Activated naive CD4-positive, alpha-beta T cell treated with anti-CD3 and anti-CD28 coated beads, Interleukin-2, amount 50 U/mL, for 24 hours (primary cell): ENCODE data around the gene ZBTB34.

Experiments used
- H3K27ac Mint-ChIP-seq: one replicate; pipeline ENCODE4 v1.8.0; 2021; ENCODE audit warnings: mild to moderate bottlenecking, mixed read lengths
- H3K27me3 Mint-ChIP-seq: one replicate; pipeline ENCODE4 v1.8.0; 2021; ENCODE audit warnings: mixed read lengths
- H3K36me3 Mint-ChIP-seq: one replicate; pipeline ENCODE4 v1.8.0; 2021; ENCODE audit warnings: mixed read lengths
- H3K4me1 Mint-ChIP-seq: one replicate; pipeline ENCODE4 v1.8.0; 2021; ENCODE audit warnings: mixed read lengths
- H3K4me3 Mint-ChIP-seq: one replicate; pipeline ENCODE4 v1.8.0; 2021; ENCODE audit warnings: mild to moderate bottlenecking, mixed read lengths
- H3K9me3 Mint-ChIP-seq: one replicate; pipeline ENCODE4 v1.8.0; 2021; ENCODE audit warnings: mixed read lengths

ZBTB34 gene

DNA sequence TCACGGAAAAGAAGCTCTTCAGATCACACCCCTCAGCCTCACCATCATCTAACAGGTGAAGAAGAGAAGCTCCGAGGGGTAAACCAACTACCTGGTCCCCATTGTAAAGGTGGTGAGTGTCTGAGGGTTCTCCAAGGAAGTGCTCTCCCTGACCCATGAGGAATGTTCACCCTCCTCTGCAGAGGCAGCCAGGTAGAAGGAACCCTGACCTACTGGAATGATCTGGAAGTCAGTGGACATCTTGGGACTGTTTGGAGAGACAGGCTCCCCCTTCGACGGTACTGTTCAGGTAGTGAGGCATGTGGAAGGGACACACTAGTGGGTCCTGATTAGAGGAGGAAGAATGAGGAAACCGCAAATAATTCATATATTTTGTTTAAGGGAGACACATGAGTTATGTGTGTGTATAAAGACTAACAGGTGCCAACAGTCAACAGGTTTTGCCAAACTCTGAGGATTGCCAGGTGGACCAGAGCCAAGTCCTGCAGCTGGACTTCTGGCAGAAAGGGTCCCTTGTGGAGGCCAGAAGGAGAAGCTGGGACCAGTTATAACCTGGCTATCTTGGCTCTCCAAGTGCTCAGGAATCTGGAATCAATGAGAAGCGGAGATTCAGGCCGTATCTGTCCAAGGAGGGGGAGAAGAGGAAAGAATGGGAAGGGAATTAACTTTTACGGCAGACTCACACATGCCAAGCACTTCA lies 3.0 kb upstream of the ZBTB34 start:
- H3K4me1 Mint-ChIP-seq, result peaks cover 12% of the 10 kb centered on the region
- H3K36me3 Mint-ChIP-seq, result no peaks in the 10 kb centered on the region
- H3K9me3 Mint-ChIP-seq, result no peaks in the 10 kb centered on the region
- H3K27ac Mint-ChIP-seq, result no peak overlapping the region
- peaks cover 6% of the 10 kb centered on the region for H3K27me3 Mint-ChIP-seq
- H3K4me3 Mint-ChIP-seq, result no peak overlapping the region

DNA sequence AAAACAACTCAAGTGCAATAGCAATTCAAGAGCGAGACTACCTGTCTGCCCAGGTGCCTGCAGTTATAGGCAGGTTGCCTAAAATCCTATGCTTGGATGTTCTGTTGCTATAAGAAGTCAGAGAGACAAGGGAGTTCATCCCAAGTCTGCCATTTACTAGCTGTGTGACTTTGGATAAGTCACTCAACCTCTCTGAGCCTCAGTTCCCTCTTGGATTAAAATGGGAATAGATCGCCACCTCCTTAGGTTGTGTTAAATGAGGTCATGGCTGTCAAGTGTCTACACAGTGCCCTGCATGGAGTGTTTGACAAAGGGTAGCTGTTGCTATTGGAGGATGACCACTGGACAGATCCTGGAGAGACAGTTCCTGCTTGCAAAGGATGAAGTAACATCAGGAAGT lies 1.3 kb upstream of the ZBTB34 start:
- Mint-ChIP-seq H3K4me1 (peaks cover 22% of the 10 kb centered on the region), H3K36me3 (no peaks in the 10 kb centered on the region), H3K4me3 (peak overlapping the region; percentile 85), H3K27ac (peak overlapping the region; percentile 51), H3K9me3 (no peaks in the 10 kb centered on the region), H3K27me3 (no peaks in the 10 kb centered on the region)

DNA sequence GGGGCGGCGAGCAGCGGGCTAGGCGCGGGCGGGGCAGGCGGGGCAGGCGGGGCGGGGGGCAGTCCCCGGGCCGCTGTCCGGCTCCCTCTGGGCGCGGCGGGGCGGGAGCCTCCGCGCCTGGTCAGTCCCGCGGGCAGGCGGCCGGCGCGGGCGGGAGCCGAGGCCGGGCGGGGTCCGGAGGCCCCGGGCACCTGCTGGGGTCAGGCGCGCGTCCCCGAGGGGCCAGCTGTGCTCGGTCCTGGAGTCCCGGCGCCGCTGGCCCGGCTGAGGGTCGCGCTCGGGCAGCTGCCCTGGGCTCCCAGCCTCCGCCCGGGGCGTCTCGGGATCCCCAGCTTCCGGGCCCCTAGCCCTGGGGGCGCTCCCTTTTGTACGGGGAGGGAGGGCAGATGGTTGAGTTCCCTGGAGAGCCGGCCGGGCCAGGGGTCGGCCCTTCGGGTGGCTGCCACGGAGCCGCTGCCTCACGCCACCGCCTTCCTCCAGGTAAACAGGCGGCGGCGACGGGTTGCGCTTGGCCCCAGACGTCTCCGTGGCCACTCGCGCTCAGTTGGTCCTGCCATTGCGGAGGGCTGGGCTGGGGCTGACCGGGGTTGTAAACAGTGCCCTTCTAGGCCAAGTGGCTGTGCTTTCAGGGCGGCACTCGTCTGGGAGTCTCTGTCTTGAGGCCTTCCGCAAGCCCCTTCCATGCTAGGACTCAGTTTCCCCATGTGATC lies 473 bp downstream of the ZBTB34 start:
- Mint-ChIP-seq H3K36me3 (no peaks in the 10 kb centered on the region), H3K4me3 (peak overlapping the region; percentile 86), H3K27ac (peak overlapping the region; percentile 61), H3K9me3 (no peaks in the 10 kb centered on the region), H3K27me3 (no peaks in the 10 kb centered on the region), H3K4me1 (peaks cover 30% of the 10 kb centered on the region)

DNA sequence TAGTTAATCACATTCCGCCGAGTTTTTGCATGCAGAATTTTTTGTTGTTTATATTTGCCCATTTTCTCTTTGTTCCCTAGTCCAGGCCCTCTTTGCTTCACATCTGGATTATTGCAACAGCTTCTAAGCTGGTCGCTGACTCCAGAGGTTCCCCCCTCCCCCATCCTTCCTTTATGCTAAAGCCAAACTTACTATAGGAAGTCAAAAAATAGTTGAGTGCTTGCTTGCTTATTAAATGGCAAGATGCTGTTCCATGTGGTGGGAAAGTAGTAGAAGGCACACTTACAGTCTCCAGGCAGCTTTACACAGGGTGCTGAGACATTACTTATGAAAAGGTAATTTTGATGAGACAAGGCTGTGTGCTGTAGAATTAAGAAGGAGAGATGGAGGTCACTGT lies 1.3 kb downstream of the ZBTB34 start:
- H3K36me3 Mint-ChIP-seq, result peaks cover 4% of the 10 kb centered on the region
- H3K4me3 Mint-ChIP-seq, result peak overlapping the region; percentile 86
- no peaks in the 10 kb centered on the region for H3K9me3 Mint-ChIP-seq
- no peaks in the 10 kb centered on the region for H3K27me3 Mint-ChIP-seq
- H3K27ac Mint-ChIP-seq, result peak overlapping the region; percentile 61
- H3K4me1 Mint-ChIP-seq, result peaks cover 38% of the 10 kb centered on the region

DNA sequence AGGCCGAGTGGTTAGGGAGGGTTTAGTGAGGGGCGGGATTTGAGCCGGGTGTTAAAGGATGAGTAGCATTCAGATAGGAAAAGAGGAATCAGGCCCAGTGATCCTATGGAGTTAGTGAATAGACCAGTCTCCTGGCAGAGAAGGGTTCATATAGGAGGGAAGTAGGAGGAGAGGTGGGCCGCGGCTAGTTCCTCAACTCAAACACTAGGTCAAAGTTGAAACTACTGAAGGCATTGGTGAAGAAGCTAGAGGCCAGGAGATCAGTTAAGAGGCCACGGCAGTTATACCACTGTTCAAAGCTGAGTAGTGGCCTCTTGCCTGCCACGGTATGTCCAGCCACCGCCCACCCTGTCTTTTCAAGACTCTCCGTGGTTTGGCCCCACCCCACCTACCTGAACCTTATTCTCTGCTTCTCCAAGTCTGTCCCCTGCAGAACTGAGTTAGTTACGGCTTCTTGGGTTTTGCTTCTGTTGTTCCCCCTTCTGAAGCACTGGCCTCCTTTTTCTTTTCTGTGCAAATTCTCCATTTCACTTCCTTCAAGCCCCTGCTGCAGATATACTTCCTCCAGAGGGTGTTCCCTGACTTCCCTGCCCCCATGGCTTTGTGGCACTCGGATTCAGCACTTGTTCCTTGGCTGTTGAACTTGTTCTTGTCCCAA lies 1.8 kb downstream of the ZBTB34 start:
- Mint-ChIP-seq H3K27me3 (no peaks in the 10 kb centered on the region), H3K36me3 (peaks cover 8% of the 10 kb centered on the region), H3K27ac (no peak overlapping the region), H3K9me3 (no peaks in the 10 kb centered on the region), H3K4me1 (peaks cover 43% of the 10 kb centered on the region), H3K4me3 (peak overlapping the region; percentile 86)

DNA sequence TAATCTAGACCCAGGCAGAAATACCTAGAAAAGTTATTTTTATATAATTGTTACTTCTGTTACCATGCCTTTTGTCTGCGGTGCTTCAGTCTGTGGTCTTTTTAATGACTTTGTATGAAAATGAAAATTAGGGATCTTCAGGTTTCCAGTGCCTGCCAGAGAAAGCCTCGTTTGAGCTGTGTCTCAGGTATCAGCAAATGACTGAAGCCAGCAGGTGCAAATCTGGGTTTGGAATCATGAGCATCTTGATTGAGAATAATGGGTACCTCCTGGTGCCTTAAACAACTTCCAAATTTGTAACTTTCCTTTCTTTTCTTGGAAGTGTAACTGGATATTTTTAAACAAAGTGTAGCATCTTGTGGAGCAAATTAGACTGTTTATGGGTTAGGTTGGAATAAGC lies 4.3 kb downstream of the ZBTB34 start:
- Mint-ChIP-seq H3K27ac (no peak overlapping the region), H3K4me1 (peaks cover 63% of the 10 kb centered on the region), H3K27me3 (no peaks in the 10 kb centered on the region), H3K4me3 (no peak overlapping the region), H3K9me3 (no peaks in the 10 kb centered on the region), H3K36me3 (peaks cover 8% of the 10 kb centered on the region)

DNA sequence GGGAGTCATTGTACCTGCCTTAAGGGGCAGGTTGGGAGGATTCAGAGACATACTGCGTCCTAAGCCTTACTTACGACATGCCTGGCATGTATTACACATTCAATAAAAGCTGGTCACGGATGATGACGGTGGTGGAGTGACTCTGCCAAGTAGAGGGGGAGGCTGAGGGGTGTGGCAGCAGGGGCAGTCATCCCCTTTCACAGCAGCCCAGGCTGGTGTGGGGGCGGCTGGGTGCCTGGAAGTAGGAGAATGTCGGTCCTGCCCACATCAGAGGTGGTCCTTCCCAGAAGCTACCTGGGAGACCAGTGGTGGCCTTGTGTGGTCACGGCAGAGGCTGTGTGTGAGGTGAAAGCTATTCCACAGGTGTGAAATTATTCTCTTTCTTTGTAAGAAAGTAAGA lies 8.9 kb downstream of the ZBTB34 start:
- Mint-ChIP-seq H3K27ac (no peak overlapping the region), H3K4me1 (peaks cover 57% of the 10 kb centered on the region), H3K4me3 (no peak overlapping the region), H3K36me3 (peaks cover 8% of the 10 kb centered on the region), H3K9me3 (no peaks in the 10 kb centered on the region), H3K27me3 (no peaks in the 10 kb centered on the region)

DNA sequence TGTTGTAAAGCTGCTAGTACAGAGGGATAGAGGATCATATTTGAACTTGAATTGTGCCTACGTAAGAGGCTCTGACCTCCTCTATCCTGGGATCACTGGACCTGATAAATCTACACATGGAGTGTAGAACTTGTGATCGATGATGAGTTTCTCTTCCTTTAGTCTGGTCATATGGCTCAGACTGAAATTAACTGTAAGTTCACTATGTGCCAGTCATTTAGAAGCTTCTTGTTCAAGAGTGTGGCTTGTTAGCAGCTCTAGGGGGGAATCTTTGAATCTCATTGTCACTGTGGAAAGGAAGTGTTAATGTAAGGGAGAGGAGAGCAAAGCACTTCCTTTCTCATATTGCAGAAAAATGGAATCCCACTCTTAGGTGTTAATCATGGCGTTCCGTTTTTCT lies 12.1 kb downstream of the ZBTB34 start:
- H3K9me3 Mint-ChIP-seq, result no peaks in the 10 kb centered on the region
- no peaks in the 10 kb centered on the region for H3K27me3 Mint-ChIP-seq
- H3K4me1 Mint-ChIP-seq, result peaks cover 62% of the 10 kb centered on the region
- no peak overlapping the region for H3K4me3 Mint-ChIP-seq
- H3K27ac Mint-ChIP-seq, result no peak overlapping the region
- H3K36me3 Mint-ChIP-seq, result no peaks in the 10 kb centered on the region

DNA sequence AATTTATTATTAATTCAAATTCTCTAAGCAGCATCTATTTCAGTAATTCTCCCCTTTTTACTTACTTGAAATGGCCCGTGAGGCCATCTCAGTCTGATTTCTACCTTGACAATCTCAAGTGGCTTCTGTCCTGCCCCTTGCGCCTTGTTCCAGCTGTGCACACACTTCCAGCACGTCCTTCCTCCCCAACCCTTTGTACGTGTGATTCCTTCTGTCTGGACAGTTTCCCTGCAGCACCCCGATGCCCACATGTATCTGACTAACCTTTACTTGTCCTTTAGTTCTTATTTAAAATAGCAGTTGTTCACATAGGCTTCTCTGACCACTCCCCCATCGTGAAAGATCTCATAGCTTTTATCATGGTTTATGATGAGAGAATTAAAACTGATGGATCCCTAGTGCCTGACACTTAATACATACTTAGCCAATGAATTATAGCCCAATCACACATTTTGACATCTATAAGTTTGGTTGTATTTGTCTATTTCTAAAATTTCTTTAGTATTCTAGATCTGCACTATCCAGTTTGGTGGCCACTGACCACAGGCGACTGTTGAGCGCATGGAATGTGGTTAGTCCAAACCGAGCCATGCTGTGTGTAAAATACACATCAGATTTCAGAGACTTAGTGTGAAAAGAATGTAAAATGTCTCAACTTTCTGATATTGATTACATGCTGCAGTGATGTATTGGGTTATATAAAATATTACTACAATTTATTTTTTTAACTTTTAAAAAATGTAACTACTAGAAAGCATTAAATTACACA lies 14.3 kb downstream of the ZBTB34 start:
- H3K9me3 Mint-ChIP-seq, result no peaks in the 10 kb centered on the region
- no peaks in the 10 kb centered on the region for H3K27me3 Mint-ChIP-seq
- H3K36me3 Mint-ChIP-seq, result no peaks in the 10 kb centered on the region
- peak overlapping the region; percentile 9 for H3K27ac Mint-ChIP-seq
- no peak overlapping the region for H3K4me3 Mint-ChIP-seq
- peaks cover 48% of the 10 kb centered on the region for H3K4me1 Mint-ChIP-seq

DNA sequence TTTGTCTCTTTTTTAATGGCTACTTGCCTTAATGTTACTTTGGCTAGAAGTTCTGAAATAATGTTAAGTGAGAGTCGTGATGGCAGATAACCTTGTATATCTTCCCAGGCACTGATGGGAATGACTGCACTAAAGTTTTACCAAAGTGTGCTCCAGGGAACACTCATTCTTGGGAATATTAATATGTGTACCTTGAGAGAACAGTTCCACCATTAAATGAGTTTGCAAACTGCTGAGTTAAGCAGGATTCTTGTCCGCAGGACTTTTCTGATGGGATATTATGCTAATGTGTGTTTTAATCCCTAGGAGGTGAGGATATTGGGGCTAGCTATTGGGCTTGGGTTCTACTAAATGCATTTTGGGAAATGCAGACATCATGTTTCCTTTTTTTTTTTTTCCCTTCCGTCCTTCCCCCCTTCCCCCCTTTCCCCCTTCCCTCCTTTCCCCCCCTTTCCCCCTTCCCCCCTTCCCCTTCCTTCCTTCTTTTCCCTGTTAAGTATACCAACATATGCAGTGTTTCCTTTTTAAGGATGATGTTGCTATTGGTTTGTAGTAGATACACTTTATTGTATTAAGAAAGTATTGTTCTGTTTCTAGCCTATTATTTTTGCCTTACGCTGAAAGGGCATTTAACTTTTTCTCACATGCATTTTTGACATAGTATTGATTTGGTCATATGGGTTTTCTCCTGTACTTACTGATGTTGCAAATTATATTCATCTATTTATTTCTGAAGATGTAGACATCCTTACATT lies 15.5 kb downstream of the ZBTB34 start:
- no peak overlapping the region for H3K4me3 Mint-ChIP-seq
- H3K9me3 Mint-ChIP-seq, result no peaks in the 10 kb centered on the region
- H3K27me3 Mint-ChIP-seq, result no peaks in the 10 kb centered on the region
- H3K27ac Mint-ChIP-seq, result peak overlapping the region; percentile 62
- no peaks in the 10 kb centered on the region for H3K36me3 Mint-ChIP-seq
- peaks cover 44% of the 10 kb centered on the region for H3K4me1 Mint-ChIP-seq

DNA sequence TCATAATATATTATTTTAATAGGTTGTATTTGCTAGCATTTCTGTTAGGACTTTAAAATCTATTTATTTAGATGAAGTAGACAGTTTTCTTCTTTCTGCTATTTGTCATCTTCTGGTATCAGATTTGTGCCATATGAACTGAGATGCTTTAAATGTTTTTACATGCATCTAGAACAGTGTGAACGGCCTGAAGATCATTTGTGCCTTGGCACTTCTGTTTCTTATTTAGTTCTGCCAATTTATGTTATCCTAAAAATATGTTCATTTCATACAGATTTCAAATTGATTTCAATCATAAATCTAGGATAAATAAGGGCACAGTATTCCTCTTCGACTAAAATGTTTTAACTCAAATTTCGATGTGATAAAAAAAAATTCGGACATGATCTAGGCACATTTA lies 16.1 kb downstream of the ZBTB34 start:
- Mint-ChIP-seq H3K4me1 (peaks cover 44% of the 10 kb centered on the region), H3K27ac (peak overlapping the region; percentile 62), H3K9me3 (no peaks in the 10 kb centered on the region), H3K4me3 (no peak overlapping the region), H3K36me3 (no peaks in the 10 kb centered on the region), H3K27me3 (no peaks in the 10 kb centered on the region)

DNA sequence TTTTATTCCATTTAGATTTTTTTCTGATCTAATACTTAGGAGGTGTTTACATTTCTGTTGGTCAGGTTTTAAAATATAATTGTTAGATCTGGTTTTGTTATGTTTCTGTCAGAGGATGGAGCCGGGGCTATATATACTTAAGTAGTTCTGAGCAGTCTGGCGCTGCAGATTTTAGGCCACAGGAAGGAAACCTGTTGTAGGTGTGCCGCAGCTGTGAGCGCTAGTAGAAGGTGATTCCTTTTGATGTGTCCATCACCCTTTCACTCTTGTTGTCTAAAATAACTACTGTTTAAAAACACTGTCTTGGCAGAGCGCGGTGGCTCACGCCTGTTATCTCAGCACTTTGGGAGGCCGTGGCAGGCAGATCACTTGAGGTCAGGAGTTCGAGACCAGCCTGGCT lies 17.0 kb downstream of the ZBTB34 start:
- Mint-ChIP-seq H3K9me3 (no peaks in the 10 kb centered on the region), H3K27me3 (no peaks in the 10 kb centered on the region), H3K27ac (peak overlapping the region; percentile 17), H3K4me3 (no peak overlapping the region), H3K4me1 (peaks cover 40% of the 10 kb centered on the region), H3K36me3 (no peaks in the 10 kb centered on the region)

DNA sequence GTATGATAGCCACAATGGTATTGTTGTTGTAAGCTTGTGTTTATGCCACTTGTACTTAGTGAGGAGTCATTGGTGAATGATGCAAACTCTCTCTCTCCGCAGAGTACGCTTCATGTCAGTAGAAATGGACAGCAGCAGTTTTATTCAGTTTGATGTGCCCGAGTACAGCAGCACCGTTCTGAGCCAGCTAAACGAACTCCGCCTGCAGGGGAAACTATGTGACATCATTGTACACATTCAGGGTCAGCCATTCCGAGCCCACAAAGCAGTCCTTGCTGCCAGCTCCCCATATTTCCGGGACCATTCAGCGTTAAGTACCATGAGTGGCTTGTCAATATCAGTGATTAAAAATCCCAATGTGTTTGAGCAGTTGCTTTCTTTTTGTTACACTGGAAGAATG lies 18.8 kb downstream of the ZBTB34 start:
- no peak overlapping the region for H3K27ac Mint-ChIP-seq
- H3K36me3 Mint-ChIP-seq, result no peaks in the 10 kb centered on the region
- no peak overlapping the region for H3K4me3 Mint-ChIP-seq

DNA sequence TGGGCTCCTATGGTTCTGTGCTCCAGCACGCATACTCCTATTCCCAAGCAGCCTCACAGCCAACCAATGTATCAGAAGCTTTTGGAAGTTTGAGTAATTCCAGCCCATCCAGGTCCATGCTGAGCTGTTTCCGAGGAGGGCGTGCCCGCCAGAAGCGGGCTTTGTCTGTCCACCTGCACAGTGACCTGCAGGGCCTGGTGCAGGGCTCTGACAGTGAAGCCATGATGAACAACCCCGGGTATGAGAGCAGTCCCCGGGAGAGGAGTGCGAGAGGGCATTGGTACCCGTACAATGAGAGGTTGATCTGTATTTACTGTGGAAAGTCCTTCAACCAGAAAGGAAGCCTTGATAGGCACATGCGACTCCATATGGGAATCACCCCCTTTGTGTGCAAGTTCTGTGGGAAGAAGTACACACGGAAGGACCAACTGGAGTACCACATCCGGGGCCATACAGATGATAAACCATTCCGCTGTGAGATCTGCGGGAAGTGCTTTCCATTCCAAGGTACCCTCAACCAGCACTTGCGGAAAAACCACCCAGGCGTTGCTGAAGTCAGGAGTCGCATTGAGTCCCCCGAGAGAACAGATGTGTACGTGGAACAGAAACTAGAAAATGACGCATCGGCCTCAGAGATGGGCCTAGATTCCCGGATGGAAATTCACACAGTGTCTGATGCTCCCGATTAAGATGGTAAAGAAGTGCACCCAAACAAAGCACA lies 19.9 kb downstream of the ZBTB34 start:
- H3K9me3 Mint-ChIP-seq, result no peaks in the 10 kb centered on the region
- H3K27ac Mint-ChIP-seq, result no peak overlapping the region
- no peak overlapping the region for H3K4me3 Mint-ChIP-seq
- no peaks in the 10 kb centered on the region for H3K27me3 Mint-ChIP-seq
- H3K36me3 Mint-ChIP-seq, result no peaks in the 10 kb centered on the region
- peaks cover 26% of the 10 kb centered on the region for H3K4me1 Mint-ChIP-seq

More for the DNA sequence above, 18.8 kb downstream of the ZBTB34 start:
- Mint-ChIP-seq H3K27me3 (no peaks in the 10 kb centered on the region), H3K9me3 (no peaks in the 10 kb centered on the region), H3K4me1 (peaks cover 33% of the 10 kb centered on the region)
